UCSD-AML1 (cell line): Measurements from ENCODE around the gene CDC5L.

Experiments used
- DNase-seq: peaks from one replicate; lab custom pipeline; 2025; ENCODE audit not compliant: unreplicated experiment; lab: John Stamatoyannopoulos, UW

CDC5L gene

GRCh38 chr6:44451803-44452695, 64.5 kb downstream of the CDC5L start:
- no peak for DNase-seq

DNA sequence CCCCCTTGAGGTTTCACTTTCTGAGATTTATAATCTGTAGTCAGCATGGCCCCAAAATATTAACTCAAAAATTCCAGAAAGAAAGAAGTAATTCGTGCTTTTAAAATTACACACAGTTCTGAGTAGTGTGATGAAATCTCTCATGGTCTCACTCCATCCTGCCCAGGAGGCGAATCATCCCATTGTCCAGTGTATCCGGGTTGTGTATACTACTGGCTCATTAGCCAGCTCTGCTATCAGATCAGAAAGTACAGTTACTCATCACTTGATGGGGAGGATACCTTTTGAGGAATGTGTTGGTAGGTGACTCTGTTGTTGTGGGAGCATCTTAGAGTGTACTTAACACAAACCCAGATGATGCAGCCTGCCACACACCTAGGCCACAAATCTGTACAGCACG, 65.2 kb downstream of the CDC5L start:
- no peak for DNase-seq

DNA sequence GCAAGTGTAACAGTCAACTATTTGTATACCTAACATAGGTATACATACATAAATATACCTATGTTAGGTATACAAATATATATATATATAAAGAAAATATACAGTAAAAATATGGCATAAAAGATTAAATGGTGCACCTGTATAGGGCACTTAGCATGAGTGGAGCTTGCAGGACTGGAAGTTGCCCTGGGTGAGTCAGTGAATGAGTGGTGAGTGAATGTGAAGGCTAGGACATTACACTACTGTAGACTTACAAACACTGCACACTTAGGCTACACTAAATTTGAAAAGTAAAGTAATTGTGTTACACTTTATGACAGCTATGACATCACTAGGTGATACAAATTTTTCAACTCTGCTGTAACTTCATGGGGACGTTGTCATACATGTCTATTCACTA, 65.6 kb downstream of the CDC5L start:
- DNase-seq = no peak

DNA sequence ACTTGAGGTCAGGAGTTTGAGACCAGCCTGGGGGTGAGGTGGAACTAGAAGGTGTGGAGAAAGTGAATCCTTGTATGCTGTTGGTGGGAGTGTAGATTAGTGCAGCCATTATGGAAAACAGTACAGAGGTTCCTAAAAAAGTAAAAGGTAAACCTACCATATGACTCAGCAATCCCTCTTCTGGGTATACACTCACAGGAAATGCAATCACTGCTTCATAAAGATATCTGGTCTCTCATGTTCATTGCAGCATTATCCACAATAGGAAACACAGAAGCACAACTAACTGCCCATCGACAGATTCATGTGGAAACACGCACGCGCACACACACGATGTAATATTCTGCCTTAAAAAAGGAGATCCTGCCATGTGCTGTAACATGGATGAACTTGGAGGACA, 66.7 kb downstream of the CDC5L start:
- no peak for DNase-seq

DNA sequence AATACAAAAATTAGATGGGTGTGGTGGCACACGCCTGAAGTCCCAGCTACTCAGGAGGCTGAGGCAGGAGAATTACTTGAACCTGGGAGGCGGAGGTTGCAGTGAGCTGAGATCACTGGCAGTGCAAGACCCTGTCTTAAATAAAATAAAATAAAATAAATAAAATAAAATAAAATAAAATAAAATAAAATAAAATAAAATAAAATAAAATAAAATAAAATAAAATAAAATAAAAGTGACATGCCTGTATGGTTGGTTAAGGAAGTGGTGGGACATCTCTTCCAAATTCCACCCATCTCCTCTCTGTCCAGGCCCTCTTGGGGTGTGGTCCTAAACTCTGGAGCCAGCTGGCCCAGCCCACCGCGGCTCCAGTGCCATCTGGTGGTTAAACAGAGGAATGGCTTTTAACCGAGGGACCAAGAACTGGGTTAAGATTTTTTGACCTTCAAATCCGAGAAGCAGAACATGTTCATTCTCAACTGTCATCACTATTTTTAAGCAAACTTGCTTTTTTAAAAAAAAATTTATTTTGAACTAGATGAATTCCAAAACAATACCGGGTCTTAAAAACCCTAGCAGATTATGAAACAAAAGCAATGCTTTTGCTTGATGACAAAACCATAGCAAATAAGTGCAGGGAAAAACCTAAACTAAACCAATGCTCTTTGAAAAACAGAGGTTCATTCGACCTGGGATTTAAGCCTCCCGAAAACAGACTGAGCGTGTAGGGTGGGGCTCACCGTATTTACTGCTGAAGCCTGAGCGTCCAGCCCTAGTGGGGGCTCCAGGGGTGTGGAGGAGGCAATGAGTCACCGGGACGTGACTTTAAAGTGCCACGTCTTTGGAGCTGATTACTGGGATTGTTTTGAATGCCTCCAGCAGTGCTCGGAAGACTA, 68.8 kb downstream of the CDC5L start:
- DNase-seq = peak; percentile 39

DNA sequence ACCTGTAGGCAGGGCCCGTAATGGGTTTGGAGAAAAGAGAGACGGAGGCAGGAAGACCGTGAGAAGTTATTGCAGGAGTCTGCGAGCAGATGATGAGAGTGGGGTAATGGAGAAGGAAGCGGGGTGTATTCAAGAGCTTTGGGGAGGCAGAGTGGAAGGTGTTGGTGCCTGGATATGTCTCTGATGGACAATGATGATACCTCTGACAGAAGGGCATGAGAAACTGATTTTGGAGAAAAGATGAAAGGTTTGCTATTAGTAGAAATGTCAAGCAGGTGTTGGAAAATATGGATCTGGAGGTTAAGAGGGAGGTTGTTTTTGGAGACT, 69.4 kb downstream of the CDC5L start:
- DNase-seq = no peak

DNA sequence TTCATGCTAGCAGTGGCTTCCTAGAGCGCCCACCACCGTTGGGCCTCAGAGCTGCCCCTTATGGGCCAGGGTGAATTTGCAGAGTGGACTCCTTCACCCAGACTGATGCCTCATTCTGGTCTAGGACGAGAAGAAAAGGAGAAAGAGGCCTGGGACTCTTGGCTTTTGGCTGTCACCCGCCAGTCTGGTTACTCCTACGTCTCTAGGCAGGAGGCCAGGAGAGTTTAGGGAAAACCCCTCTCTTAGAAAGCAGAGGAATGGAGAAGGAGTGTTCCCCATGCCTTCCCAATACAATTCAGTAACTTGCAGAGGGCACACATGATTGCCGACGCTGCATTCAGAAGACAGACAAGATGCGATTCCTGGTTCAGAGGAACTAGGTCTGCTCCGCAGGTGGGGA, 70.1 kb downstream of the CDC5L start:
- DNase-seq = no peak

GRCh38 chr6:44458551-44458950, 71.0 kb downstream of the CDC5L start:
- no peak for DNase-seq

DNA sequence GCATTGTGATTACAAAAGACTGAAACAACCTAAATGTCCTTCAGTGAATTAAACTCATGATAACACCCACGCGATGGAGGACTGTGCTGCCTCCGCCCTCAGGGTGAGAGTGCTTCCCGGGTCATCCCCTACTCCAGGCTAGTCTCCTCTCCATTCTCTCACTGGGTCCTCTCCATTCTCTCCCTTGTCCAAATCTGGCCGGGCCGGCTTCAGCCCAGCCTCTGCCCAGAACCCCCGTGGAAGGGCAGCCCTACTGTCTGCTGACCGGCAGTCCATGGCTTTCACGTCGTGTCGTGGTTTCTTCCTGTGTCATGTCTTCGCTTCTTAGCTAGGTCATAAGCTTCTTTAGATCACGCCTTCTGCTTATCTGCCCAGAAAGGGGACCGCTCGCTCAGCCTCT, 74.8 kb downstream of the CDC5L start:
- DNase-seq = no peak

GRCh38 chr6:44462797-44463727, 75.6 kb downstream of the CDC5L start:
- DNase-seq = no peak

DNA sequence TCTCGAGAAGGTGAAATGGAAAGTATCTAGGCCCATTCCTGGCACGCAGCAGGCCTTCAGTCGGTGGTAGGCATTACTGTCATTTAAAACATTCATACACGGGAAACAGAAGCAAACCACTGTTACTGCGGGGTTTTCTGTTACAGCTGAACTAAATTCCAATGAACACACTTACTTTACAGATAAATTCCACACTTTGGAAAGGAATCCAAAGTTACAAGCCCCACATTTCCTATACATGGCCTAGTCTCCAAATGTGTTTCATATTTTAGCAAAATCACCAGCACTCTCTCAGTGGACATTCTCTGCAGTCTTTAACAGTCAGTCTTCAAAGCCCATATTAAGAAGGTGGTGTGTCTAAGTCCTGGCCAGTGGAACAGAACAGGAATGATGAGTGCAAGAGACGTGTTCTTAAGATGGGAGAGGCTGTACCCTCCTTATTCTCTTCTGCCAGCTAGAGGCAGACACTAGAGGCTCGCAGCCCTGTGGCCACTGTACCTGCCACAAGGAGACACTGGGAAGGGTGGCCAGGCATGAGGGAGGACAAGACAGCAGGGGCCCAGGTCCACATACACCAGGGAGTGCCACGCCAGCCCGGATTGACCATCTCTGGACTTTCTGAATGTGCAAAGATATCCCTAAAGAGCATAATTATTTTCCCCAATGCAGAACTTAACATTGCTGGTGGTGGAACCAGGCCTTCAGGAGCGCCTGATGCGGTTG, 76.4 kb downstream of the CDC5L start:
- no peak for DNase-seq

DNA sequence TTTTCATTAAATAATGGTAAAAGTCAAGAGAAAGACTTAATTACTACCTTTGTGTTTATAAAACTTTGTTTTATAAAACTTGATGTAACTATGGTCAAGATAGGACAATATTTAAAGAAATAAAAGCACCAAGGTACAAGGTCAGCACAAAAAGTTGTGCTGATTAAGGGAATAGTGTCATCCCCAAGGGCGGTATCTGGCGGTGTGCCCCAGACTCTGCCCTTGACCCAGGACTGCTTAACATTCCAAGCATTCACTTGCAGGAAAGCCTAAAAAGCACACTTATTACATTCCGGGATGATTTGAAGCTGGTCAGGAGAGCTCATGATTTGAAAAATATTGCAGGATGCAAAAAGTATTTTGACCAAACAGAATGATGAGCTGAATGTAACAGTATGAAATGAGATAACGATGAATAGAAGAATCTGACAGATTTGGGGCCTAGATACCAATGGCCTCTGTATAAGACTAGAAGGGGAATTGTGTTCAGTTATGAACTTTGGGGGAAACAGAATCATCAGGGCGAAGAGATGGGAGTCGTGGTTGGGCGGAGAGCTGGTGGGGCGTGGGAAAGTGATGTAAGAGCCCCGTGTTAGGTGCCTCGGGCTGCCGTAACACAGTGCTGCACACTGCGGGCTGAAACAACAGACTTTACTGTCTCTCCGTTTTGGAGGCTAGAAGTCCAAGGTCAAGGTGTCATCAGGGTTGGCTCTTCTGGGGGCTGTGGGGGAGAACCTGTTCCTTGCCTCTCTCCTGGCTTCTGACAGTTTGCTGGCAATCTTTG, 77.2 kb downstream of the CDC5L start:
- DNase-seq = no peak

- no peak for DNase-seq
Measured at GRCh38 chr6:44466955-44467354, 79.4 kb downstream of the CDC5L start.

DNA sequence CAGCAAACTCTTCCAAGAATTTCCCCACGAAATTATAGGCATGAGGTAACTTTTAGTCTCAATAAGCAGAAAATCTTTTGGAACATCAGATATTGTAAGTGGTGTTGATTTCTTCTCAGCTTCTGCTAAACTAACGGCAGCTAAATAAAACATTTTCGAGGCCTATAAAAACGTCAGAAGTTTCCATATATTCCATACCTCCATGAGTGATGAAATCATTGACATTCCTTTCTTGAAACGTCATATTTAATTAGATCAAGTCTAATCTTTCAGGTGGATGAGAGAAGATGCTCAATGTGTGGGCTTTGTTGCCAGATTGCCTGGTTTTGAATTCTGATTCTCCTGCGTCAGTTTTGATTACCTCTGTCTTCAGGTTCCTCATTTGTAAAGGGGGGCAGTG, 81.3 kb downstream of the CDC5L start:
- no peak for DNase-seq

GRCh38 chr6:44470115-44470464, 82.6 kb downstream of the CDC5L start:
- DNase-seq = no peak

DNA sequence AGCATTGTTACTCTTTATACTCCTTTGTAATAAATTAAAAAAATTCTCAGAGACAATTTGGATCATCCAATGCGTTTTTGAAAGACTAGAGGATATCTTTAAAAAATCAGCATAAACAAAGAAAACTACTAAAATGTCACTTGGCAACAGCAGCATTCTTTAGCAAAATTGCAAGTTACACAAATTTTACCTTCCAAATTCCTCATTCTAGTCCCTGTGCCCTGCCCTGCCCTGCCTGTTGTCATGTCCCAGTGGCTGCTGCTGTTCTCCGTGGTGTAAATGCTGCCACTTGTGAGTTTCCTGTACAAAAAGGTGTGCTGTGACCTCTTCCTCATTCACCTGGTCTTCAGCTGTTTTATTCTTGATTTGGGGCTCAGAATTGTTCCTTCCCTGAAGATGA, 83.2 kb downstream of the CDC5L start:
- DNase-seq = no peak

GRCh38 chr6:44471271-44471981, 83.9 kb downstream of the CDC5L start:
- no peak for DNase-seq

DNA sequence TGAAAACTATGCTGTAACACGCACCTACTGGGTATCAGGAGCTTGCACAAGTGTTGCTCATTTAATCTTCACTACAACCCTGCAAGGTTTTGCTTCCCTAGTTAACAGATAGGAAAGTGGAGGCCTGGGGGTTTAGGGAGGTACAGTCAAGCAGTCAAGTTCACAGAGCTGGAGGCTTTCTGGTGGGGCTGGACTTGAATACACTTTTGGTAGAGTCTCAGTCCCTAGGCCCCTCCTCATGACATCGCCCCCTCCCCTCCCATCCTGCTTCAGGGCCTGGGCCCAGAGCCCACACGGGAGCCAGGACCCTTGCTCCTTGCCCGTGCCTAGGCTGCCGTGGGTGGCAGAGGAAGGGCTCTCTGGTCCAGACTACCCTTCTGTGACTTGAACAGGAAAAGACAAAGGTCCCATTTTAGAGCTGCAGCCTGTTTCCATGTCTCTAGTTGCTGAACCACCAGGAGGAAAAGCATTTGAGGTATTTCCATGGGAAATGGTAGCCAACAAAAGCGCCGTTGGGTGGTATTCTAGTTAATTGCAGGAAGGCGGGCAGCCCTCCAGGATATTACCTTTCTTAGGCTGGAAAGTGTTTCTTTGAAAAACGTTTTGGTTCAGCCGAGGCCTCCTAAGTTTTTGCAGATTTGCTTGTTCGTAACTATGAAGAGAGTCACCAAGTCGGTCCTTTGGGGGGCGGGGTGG, 84.9 kb downstream of the CDC5L start:
- DNase-seq = no peak
